ENCODE results near the gene SENP2. TPM values are rescaled to one million over a fixed set of nuclear protein-coding genes. Genes with fewer than 3 reads are reported as not detected.

SENP2 gene
- polyA plus RNA-seq, 1 of the 3 experiments (the other 2 are of a cell fraction) = 7.1 TPM

GRCh38 chr3:185656321-185656840 lies 70.3 kb downstream of the SENP2 start:
- peaks cover 26 to 47% of the 10 kb centered on the region in 2 experiments for H3K36me3 ChIP-seq (replicated peaks in 1 of 2; ENCODE audit: control insufficient read depth in 1 of 2, insufficient read depth in 2 of 2, low read length in 1 of 2)
- peaks cover 3 to 52% of the 10 kb centered on the region in 2 experiments; a peak in 3 of 4 replicates for H3K4me1 ChIP-seq (ENCODE audit: control insufficient read depth in 1 of 2, insufficient read depth in 2 of 2, low read depth in 1 of 2, low read length in 1 of 2)
- no peaks in the 10 kb centered on the region for H3K27me3 ChIP-seq (ENCODE audit: insufficient read depth)
- H3K4me3 ChIP-seq (ENCODE audit: low read depth in 2 of 2, low read length in 1 of 2) = no peak overlapping the region
- H2AFZ ChIP-seq (ENCODE audit: low read depth) = no peak overlapping the region
- H3K27ac ChIP-seq (ENCODE audit: low read depth in 2 of 2, low read length in 1 of 2) = peak overlapping the region; percentile 47 to 95; a peak in 3 of 4 replicates
- ChIA-PET CTCF (interaction anchor here (0.6 to 1.4 kb wide), 4 partner anchors 21 to 760 kb away, joined by 3 to 10 read pairs (median 4); no protein-coding TSS in a partner anchor), POLR2A (no interaction called here)
- H4K20me1 ChIP-seq (ENCODE audit: insufficient read depth) = peaks cover 18% of the 10 kb centered on the region
- H3K9me3 ChIP-seq = no peaks in the 10 kb centered on the region
- no peak for DNase-seq
- peak overlapping the region; percentile 56; the same call in 1 of the 2 replicates for H3K4me2 ChIP-seq
- H3F3A ChIP-seq (replicated peaks; ENCODE audit: insufficient read depth) = peaks cover 57% of the 10 kb centered on the region
- no peaks in the 10 kb centered on the region for H3K9me2 ChIP-seq
- peak overlapping the region; percentile 61 for H3K9ac ChIP-seq
- peaks cover 17% of the 10 kb centered on the region; the same call in 1 of the 2 replicates for H3K79me2 ChIP-seq (ENCODE audit: insufficient read depth)
- 18% methylated on average over 8 of the region's 8 CpGs for WGBS (ENCODE audit: low lambda C conversion rate)
- TF ChIP-seq FOSL2 (IDR thresholded peaks at IDR 0.05; ENCODE audit: borderline replicate concordance, low read depth) (peak; percentile 87), CHD2 (IDR thresholded peaks at IDR 0.05; ENCODE audit: low read length, partially characterized antibody) (no peak), MEF2A (IDR thresholded peaks at IDR 0.05; ENCODE audit: borderline replicate concordance, low read depth) (peak; percentile 50; the same call in 1 of the 2 replicates), RAD21 (IDR thresholded peaks at IDR 0.05; ENCODE audit: low read length) (no peak), TAF1 (IDR thresholded peaks at IDR 0.05; ENCODE audit: borderline replicate concordance, low read depth, low read length) (no peak), TCF12 (IDR thresholded peaks at IDR 0.05) (peak; percentile 80), REST (IDR thresholded peaks at IDR 0.05; ENCODE audit: low read depth, low read length) (0 out of 2 replicates have a peak, but pooled peaks have one; percentile 19), FOXM1 (IDR thresholded peaks at IDR 0.05; ENCODE audit: low read depth) (no peak), GABPA (IDR thresholded peaks at IDR 0.05; ENCODE audit: low read depth) (no peak; the same call in 1 of the 2 replicates), SIN3A (IDR thresholded peaks at IDR 0.05; ENCODE audit: borderline replicate concordance, low read depth, low read length) (no peak; the same call in 1 of the 2 replicates), MXI1 (IDR thresholded peaks at IDR 0.05; ENCODE audit: low read depth, low read length) (no peak), USF2 (IDR thresholded peaks at IDR 0.05; ENCODE audit: borderline replicate concordance, low read depth, low read length) (no peak), ZBTB33 (IDR thresholded peaks at IDR 0.05; ENCODE audit: borderline replicate concordance, low read depth) (0 out of 2 replicates have a peak, but pooled peaks have one; percentile 30), CTCF (IDR thresholded peaks at IDR 0.05) (no peak), RFX5 (IDR thresholded peaks at IDR 0.05; ENCODE audit: low read length) (no peak), JUND (IDR thresholded peaks at IDR 0.05) (peak; percentile 83), EP300 (IDR thresholded peaks at IDR 0.05; ENCODE audit: borderline replicate concordance in 1 of 2, low read depth in 1 of 2, low read length in 1 of 2) (peak in 1 of 2 experiments; percentile 81; a peak in 2 of 4 replicates), RXRA (IDR thresholded peaks at IDR 0.05; ENCODE audit: borderline replicate concordance, low read depth) (peak; percentile 57; the same call in 1 of the 2 replicates), EZH2phosphoT487 (IDR thresholded peaks at IDR 0.05; ENCODE audit: borderline replicate concordance, low read depth) (no peak), TEAD4 (IDR thresholded peaks at IDR 0.05; ENCODE audit: borderline replicate concordance, insufficient read depth) (peak; percentile 86), GATA2 (CRISPR knock-in tag; IDR thresholded peaks at IDR 0.05) (no peak)
- TF ChIP-seq, protein P1, sequence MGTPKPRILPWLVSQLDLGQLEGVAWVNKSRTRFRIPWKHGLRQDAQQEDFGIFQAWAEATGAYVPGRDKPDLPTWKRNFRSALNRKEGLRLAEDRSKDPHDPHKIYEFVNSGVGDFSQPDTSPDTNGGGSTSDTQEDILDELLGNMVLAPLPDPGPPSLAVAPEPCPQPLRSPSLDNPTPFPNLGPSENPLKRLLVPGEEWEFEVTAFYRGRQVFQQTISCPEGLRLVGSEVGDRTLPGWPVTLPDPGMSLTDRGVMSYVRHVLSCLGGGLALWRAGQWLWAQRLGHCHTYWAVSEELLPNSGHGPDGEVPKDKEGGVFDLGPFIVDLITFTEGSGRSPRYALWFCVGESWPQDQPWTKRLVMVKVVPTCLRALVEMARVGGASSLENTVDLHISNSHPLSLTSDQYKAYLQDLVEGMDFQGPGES (IDR thresholded peaks at IDR 0.05; ENCODE audit: low read depth, low read length) = no peak
- TF ChIP-seq, protein P2, sequence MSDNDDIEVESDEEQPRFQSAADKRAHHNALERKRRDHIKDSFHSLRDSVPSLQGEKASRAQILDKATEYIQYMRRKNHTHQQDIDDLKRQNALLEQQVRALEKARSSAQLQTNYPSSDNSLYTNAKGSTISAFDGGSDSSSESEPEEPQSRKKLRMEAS (IDR thresholded peaks at IDR 0.05; ENCODE audit: low read depth) = no peak; the same call in 1 of the 2 replicates

Data from SK-N-SH (cell line).